ENCODE data around the gene PTRHD1.

The PTRHD1 gene

DNA sequence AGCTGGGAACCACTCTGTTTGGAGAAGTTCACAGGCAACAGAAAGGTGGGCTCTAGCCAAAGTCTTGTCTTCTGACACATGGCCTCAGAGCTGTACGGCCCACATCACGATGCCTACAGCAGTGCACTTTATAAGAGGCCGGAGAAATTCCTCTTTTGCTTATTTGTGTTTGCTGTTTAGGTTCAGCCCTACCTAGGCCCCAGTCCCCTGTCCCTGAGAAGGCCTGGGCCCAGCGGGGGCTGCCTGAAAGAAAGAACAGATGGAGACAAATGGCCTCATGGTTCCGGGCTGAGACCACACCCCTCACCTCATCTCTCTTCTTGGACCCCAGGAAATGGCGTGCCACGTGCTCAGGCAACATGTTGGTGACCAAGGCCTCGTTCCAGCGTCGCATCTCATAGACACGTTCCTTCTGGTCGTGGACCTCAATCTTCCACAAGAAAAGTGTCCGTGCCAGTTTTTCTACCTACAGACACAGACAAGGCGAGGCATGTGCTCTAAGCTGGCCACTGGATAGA is 30.9 kb upstream of the PTRHD1 start:
- TF ChIP-seq, protein P1, sequence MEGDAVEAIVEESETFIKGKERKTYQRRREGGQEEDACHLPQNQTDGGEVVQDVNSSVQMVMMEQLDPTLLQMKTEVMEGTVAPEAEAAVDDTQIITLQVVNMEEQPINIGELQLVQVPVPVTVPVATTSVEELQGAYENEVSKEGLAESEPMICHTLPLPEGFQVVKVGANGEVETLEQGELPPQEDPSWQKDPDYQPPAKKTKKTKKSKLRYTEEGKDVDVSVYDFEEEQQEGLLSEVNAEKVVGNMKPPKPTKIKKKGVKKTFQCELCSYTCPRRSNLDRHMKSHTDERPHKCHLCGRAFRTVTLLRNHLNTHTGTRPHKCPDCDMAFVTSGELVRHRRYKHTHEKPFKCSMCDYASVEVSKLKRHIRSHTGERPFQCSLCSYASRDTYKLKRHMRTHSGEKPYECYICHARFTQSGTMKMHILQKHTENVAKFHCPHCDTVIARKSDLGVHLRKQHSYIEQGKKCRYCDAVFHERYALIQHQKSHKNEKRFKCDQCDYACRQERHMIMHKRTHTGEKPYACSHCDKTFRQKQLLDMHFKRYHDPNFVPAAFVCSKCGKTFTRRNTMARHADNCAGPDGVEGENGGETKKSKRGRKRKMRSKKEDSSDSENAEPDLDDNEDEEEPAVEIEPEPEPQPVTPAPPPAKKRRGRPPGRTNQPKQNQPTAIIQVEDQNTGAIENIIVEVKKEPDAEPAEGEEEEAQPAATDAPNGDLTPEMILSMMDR (IDR thresholded peaks at IDR 0.05; ENCODE audit: insufficient read depth, low read depth, low read length, missing control alignments) = no peak
- DNase-seq (ENCODE audit: low read depth) = no peak
- no peak overlapping the region for H3K4me3 ChIP-seq (ENCODE audit: low read length)

DNA sequence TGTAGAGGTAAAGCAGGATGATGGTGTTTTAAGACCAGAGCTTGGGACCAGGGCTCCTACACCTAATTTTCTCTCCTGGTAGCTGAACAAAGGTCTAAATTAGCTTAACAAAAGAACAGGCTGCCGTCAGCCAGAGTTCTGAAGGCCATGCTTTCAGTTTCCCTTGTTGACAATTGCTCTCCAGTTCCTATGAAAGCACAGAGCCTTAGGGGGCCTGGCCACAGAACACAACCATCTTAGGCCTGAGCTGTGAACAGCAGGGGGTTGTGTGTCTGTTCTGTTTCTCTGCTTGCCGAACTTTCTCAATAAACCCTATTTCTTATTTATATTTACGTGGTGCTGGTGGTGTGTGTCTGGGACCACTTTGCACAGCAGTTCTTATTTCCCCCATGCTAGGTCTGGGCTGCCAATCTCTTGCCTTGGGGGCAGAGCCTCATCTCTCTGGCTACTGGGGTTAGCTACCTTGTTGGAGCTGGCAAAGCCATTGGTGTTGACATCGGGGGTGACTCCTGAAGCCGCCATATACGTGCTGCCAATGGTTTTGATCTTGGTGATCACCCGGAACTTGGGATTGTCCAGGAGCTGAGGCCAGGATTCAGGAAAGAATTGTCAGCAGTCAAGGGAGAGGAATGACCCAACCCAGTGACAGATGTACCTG is 29.0 kb upstream of the PTRHD1 start:
- H3K4me3 ChIP-seq (ENCODE audit: low read length) = no peak overlapping the region
- no peak for DNase-seq (ENCODE audit: low read depth)
- TF ChIP-seq, protein P1 (IDR thresholded peaks at IDR 0.05; ENCODE audit: insufficient read depth, low read depth, low read length, missing control alignments) = no peak

DNA sequence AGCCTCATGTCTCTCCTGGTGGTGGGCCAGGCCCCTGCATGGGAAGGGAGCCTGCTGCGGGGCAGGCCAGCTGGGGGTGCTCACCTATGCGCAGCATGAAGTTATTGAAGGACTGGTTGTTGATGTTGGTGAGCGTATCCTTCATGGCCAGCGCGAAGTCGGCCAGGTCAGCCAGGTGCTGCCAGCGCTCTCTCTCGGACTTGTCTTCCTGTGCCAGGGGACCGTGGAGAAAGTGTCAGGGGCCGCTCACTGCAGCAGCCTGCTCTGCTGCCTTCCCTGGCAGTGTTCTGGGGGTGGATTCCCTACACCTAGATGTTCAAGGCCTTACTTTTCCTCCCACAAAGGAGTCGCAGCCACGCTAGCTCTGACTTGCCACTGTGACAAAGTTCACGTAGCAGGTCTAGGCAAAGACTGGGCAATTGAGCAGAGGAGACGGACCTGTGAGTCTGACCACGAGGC is 28.3 kb upstream of the PTRHD1 start:
- TF ChIP-seq, protein P1 (IDR thresholded peaks at IDR 0.05; ENCODE audit: insufficient read depth, low read depth, low read length, missing control alignments) = no peak
- no peak for DNase-seq (ENCODE audit: low read depth)

DNA sequence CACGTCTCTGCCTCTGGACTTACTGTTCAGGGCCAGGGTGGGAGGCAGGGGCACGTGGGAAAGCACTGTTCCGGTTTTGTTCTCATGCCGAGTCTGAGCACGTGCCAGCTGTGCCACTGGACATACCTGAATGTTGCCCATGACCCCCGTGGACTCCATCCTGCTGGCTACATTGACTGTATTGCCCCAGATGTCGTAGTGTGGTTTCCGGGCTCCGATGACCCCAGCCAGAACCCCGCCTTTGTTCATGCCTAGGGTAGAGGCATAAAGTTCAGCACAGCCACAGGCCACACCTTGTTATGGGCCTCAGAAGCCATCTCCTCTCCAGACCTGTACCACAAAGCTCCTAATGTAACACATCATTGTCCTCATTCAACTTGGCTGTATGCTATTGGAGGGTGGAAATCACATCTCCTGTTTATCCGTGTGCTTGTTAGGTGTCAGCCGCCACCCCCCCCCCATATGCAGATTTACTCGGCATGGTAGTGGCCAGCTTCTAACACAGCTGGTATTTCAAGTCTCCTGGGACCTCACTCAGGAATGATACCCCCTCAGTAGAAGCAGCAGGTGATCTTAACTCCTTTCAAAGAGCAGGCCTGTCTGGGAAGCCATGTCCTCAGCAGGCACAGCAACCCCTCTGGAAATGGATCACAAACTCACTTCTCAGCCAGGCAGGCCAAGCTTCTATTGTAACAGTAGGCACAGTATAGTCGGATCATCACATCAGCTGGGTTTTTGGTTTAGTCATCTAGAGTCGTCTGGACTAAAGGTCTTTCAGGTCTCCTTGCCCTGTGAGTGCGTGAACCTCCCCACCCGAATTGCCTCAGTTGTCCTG is 27.6 kb upstream of the PTRHD1 start:
- H3K4me3 ChIP-seq (ENCODE audit: low read length) = no peak overlapping the region
- TF ChIP-seq, protein P1 (IDR thresholded peaks at IDR 0.05; ENCODE audit: insufficient read depth, low read depth, low read length, missing control alignments) = no peak
- DNase-seq (ENCODE audit: low read depth) = no peak

More for the DNA sequence above, 28.3 kb upstream of the PTRHD1 start:
- no peak overlapping the region for H3K4me3 ChIP-seq (ENCODE audit: low read length)

DNA sequence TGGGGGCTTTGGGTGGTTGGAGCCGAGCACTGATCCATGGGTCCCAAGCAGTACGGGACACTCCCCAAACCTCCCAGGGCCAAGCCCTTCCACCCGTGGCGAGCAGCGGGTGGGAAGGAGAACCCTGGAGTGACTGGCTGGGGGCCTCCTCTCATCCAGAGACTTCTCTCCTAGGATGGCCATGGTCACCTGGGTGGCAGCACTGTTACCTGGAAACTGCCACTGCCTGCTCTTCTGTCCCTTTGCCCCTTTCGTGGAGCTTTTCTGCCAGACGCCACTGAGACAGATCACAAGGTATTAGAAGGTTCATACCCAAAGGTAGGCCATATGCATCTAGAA is 27.0 kb upstream of the PTRHD1 start:
- DNase-seq (ENCODE audit: low read depth) = no peak
- H3K4me3 ChIP-seq (ENCODE audit: low read length) = no peak overlapping the region
- TF ChIP-seq, protein P1 (IDR thresholded peaks at IDR 0.05; ENCODE audit: insufficient read depth, low read depth, low read length, missing control alignments) = no peak

DNA sequence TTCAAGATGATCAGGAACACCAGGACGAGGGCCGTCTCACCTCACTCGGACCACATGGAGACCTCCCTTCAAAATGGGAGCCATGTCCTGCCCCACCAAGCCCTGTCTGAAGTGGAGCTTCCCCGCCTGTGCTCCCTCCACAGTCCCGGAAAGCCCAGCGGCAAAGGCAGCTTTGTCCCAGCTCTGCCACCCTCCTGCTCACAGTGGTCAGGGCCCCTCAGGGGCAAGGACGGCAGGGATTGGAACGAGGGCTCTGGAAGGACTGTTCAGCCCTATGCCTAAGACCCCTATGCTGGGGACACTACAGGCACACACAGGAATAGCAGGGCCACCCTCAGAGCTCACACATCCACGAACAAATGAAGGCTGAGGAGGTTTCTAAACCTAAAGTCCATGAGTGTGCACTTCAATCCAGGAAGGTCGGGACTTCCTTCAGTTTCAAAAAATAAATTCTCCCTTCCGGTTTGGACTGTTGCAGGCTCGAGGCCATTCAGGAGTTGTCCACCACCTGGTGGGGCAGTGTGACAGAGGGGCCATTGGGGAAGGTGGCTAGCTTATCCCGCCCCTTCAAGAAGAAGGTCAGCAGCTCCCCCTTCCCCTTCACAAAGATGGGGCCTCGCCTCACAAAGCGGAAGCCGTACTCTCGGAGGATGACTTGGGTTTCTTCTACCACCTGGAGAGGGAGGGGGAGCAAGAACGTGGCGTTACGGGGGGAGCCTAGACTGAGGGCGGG is 26.4 kb upstream of the PTRHD1 start:
- TF ChIP-seq, protein P1 (IDR thresholded peaks at IDR 0.05; ENCODE audit: insufficient read depth, low read depth, low read length, missing control alignments) = no peak
- H3K4me3 ChIP-seq (ENCODE audit: low read length) = no peak overlapping the region
- no peak for DNase-seq (ENCODE audit: low read depth)
